Mucosa of descending colon (tissue), 3 donors: Measurements from ENCODE around the gene TUBGCP6. TPM values are rescaled to one million over a fixed set of nuclear protein-coding genes. Genes with fewer than 3 reads are reported as not detected.

Experiments used
- ATAC-seq: fragments of 200-7000 bp; cut with Tn5 transposase; one replicate; pipeline ENCODE4 v1.9.1; 2020; ENCODE audit warnings: mild to moderate bottlenecking, moderate library complexity
- DNase-seq, 3 donors: peaks; one replicate each; pipeline ENCODE4 v3.0.0-alpha.2; 2020
- H3K36me3 ChIP-seq: fragments of 200-600 bp; one replicate; pipeline ENCODE4 v1.8.0; 2021; ENCODE audit warnings: low read depth, mild to moderate bottlenecking
- H3K4me1 ChIP-seq: fragments of 200-600 bp; one replicate; pipeline ENCODE4 v1.8.0; 2021; ENCODE audit warnings: low read depth, mild to moderate bottlenecking
- H3K4me3 ChIP-seq: fragments of 200-600 bp; one replicate; pipeline ENCODE4 v1.8.0; 2021; ENCODE audit warnings: mild to moderate bottlenecking
- H3K9me3 ChIP-seq: fragments of 200-600 bp; one replicate; pipeline ENCODE4 v1.8.0; 2021; ENCODE audit warnings: mild to moderate bottlenecking
- intact Hi-C, 2 donors: fragments of 100-400 bp; cut with DNase I in 1 of 2; cut with micrococcal nuclease in 1 of 2; formaldehyde crosslinking; loops; one replicate each; pipeline versions ENCODE4 v1.11.0 to v1.11.1; 2022; cut with DNase I, micrococcal nuclease
- long read RNA-seq, 2 donors: library from polyadenylated mRNA; unstranded; transcript quantifications; one replicate each; pipeline ENCODE4 v2.0.0, GENCODE V29; 2019 to 2021
- total RNA-seq, 3 donors: library from RNA; stranded (reverse); fragmentation: NEBNext Ultra II Directional in 2 of 3; extraction: Animal tissue kit (Norgen Biotek cat#: 25700) in 2 of 3; gene quantifications; one replicate each; pipeline versions ENCODE4 v1.2.1 to v1.2.4, GENCODE V29; 2021 to 2023
- TF ChIP-seq, protein P1 (sequence below): fragments of 200-600 bp; IDR thresholded peaks from one replicate; pipeline ENCODE4 v1.8.0; 2022; ENCODE audit warnings: antibody characterized with exemption, mild to moderate bottlenecking
- donor health status: DM: no; HTN: no; CAD: no; lungs with moderate emphysema.
- donor health status: DM: no; HTN: no; CAD: no.
- donor health status: DM: no; HTN: yes; CAD: no.

Gene TUBGCP6, protein sequence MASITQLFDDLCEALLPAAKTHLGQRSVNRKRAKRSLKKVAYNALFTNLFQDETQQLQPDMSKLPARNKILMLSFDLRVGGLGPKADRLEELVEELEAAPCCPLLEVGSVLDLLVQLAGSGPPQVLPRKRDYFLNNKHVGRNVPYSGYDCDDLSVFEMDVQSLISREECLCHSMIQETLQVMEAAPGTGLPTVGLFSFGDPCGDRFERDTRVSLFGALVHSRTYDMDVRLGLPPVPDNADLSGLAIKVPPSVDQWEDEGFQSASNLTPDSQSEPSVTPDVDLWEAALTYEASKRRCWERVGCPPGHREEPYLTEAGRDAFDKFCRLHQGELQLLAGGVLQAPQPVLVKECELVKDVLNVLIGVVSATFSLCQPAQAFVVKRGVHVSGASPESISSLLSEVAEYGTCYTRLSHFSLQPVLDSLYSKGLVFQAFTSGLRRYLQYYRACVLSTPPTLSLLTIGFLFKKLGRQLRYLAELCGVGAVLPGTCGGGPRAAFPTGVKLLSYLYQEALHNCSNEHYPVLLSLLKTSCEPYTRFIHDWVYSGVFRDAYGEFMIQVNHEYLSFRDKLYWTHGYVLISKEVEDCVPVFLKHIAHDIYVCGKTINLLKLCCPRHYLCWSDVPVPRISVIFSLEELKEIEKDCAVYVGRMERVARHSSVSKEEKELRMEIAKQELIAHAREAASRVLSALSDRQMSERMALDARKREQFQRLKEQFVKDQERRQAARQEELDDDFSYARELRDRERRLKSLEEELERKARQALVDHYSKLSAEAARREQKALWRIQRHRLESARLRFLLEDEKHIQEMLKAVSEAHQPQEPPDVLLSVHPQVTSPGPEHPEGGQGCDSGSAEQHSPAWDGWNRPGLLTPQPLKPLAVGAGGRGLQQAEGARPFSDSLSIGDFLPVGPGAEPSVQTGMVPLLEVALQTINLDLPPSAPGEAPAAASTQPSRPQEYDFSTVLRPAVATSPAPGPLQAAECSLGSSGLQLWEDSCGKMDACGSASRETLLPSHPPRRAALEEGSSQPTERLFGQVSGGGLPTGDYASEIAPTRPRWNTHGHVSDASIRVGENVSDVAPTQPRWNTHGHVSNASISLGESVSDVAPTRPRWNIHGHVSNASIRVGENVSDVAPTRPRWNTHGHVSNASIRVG (N-terminal part only)
- 10 to 100 TPM; 34.5 to 41.6 (median 40.5) TPM for total RNA-seq
- long read RNA-seq, donor 1, full-length matches to known transcripts: 1 of 39 reads
- long read RNA-seq, donor 1, partial matches to known transcripts: 27 of 39 reads
- long read RNA-seq, donor 1, other reads (novel, unspliced or antisense): 11 of 39 reads
- long read RNA-seq, donor 2, partial matches to known transcripts: 6 of 6 reads
- long read RNA-seq, donor 2, other reads (novel, unspliced or antisense): 0 of 6 reads

DNA sequence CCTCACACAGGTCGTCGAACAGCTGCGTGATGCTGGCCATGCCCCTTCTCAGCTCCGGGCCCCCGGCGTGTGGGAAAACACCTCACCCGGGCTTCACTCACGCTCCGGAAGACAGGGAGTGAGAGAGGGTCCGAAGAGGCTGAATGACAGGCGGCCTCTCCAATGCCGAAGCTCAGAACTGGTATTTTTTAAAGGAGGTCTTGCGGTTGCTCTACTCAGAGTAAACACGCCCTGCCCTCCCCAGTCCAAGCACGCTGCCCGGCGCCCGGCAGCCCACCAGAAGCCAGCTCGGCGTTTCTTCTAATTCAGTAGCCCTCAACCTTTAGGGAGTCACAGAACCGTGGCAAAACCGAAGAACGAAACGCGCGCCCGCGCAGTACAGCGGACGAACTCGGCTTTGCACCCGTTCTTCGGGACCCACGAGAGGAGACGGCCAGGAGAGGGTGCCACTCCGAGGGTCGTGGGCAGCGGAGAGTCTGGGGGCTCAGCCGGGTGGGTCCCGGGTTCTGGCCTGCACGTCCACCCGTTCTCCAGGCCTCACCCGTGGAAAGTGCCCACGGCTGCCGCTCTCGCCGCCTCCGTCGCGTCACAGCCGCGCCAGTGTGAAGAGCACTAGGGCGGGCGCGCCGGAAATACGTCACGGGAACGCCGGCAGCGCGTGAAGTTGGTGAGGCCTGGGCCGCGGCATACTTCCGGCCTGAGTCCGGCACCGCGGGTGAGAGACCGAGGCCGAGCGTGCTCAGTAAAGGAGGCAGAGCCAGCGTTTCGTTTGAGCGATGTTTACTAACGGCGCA lies at the start of gene TUBGCP6:
Gene TUBGCP6, minus strand, starts transcription at position 604 of the 794 bp plus-strand sequence. Its CDS starts 564 bp downstream, at position 40.
- Histone ChIP-seq H3K36me3 (no peaks in the 10 kb centered on the region), H3K4me3 (peak within 1 kb of the TSS; percentile 68), H3K4me1 (peaks cover 54% of the 10 kb centered on the region), H3K9me3 (no peaks in the 10 kb centered on the region)
- DNase-seq (peak; percentile 96 to 98 (median 97)), ATAC-seq (peak; percentile 90)
- TF ChIP-seq, protein P1, sequence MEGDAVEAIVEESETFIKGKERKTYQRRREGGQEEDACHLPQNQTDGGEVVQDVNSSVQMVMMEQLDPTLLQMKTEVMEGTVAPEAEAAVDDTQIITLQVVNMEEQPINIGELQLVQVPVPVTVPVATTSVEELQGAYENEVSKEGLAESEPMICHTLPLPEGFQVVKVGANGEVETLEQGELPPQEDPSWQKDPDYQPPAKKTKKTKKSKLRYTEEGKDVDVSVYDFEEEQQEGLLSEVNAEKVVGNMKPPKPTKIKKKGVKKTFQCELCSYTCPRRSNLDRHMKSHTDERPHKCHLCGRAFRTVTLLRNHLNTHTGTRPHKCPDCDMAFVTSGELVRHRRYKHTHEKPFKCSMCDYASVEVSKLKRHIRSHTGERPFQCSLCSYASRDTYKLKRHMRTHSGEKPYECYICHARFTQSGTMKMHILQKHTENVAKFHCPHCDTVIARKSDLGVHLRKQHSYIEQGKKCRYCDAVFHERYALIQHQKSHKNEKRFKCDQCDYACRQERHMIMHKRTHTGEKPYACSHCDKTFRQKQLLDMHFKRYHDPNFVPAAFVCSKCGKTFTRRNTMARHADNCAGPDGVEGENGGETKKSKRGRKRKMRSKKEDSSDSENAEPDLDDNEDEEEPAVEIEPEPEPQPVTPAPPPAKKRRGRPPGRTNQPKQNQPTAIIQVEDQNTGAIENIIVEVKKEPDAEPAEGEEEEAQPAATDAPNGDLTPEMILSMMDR: no peak
- intact Hi-C loops: loop anchor here in 1 of 2 donors (10.0 kb wide), 1 partner anchor 250 kb away; no protein-coding TSS in a partner anchor

GRCh38 chr22:50294319-50294656 lies 49.5 kb upstream of the TUBGCP6 start:
- Histone ChIP-seq H3K9me3 (no peaks in the 10 kb centered on the region), H3K4me1 (peaks cover 49% of the 10 kb centered on the region), H3K4me3 (no peak overlapping the region), H3K36me3 (no peaks in the 10 kb centered on the region)
- TF ChIP-seq, protein P1: no peak
- DNase-seq: no peak
- intact Hi-C loops: no loop called here
- ATAC-seq: peak; percentile 11

GRCh38 chr22:50293441-50294318 lies 48.9 kb upstream of the TUBGCP6 start:
- Histone ChIP-seq H3K9me3 (no peaks in the 10 kb centered on the region), H3K4me1 (peaks cover 43% of the 10 kb centered on the region), H3K4me3 (no peak overlapping the region), H3K36me3 (no peaks in the 10 kb centered on the region)
- intact Hi-C loops: no loop called here
- DNase-seq (peak; percentile 86 to 92 (median 90)), ATAC-seq (peak; percentile 90)
- TF ChIP-seq, protein P1: no peak

GRCh38 chr22:50292643-50293440 lies 48.0 kb upstream of the TUBGCP6 start:
- no peaks in the 10 kb centered on the region for H3K36me3 ChIP-seq
- ATAC-seq: peak; percentile 10

More at GRCh38 chr22:50292643-50293440, 48.0 kb upstream of the TUBGCP6 start:
- DNase-seq: no peak
- no peak overlapping the region for H3K4me3 ChIP-seq
- intact Hi-C loops: no loop called here
- no peaks in the 10 kb centered on the region for H3K9me3 ChIP-seq
- TF ChIP-seq, protein P1: no peak
- peaks cover 40% of the 10 kb centered on the region for H3K4me1 ChIP-seq
